Aorta (tissue), 5 donors: Measurements from ENCODE around the gene EPHA4. TPM values are rescaled to one million over a fixed set of nuclear protein-coding genes. Genes with fewer than 3 reads are reported as not detected.

Source experiments
- ATAC-seq: fragments of 200-7000 bp; cut with Tn5 transposase; one replicate; pipeline ENCODE4 v1.9.1; 2022; ENCODE audit warnings: moderate library complexity; ENCODE audit not compliant: low FRiP score
- DNase-seq, 2 donors: peaks; one replicate each; pipeline ENCODE4 v3.0.0-alpha.2; 2020
- H3K27ac ChIP-seq, 2 donors: one replicate each; pipeline ENCODE4 v1.5.1; 2013; ENCODE audit warnings: low read length in 2 of 2, mild to moderate bottlenecking in 2 of 2, moderate library complexity in 2 of 2, control low read depth in 1 of 2, inconsistent platforms in 1 of 2, low read depth in 1 of 2
- H3K27me3 ChIP-seq, 2 donors: one replicate each; pipeline ENCODE4 v1.6.1; 2013; ENCODE audit warnings: control low read depth in 1 of 2, low read length in 1 of 2, mild to moderate bottlenecking in 1 of 2, moderate library complexity in 1 of 2; ENCODE audit not compliant: insufficient read depth in 2 of 2, control insufficient read depth in 1 of 2
- H3K36me3 ChIP-seq, 2 donors: one replicate each; pipeline ENCODE4 v1.6.1; 2013; ENCODE audit warnings: control low read depth in 1 of 2, low read length in 1 of 2, mild to moderate bottlenecking in 1 of 2; ENCODE audit not compliant: insufficient read depth in 2 of 2, control insufficient read depth in 1 of 2
- H3K4me1 ChIP-seq, 2 donors: one replicate each; pipeline ENCODE4 v1.6.1; 2013; ENCODE audit warnings: low read length in 2 of 2, control low read depth in 1 of 2, mild to moderate bottlenecking in 1 of 2, moderate library complexity in 1 of 2; ENCODE audit not compliant: insufficient read depth in 2 of 2, control insufficient read depth in 1 of 2
- H3K4me3 ChIP-seq, 2 donors: one replicate each; pipeline ENCODE4 v1.5.1; 2013; ENCODE audit warnings: low read length in 2 of 2, control low read depth in 1 of 2, mild to moderate bottlenecking in 1 of 2
- H3K9me3 ChIP-seq: one replicate; pipeline ENCODE4 v1.6.1; 2013; ENCODE audit warnings: mild to moderate bottlenecking, low read length; ENCODE audit not compliant: control insufficient read depth
- WGBS, 2 donors: extraction: QIAGEN DNeasy Blood & Tissue Kit; methylation state at CpG; one replicate each; pipeline ENCODE4 v1.1.7; 2013; 5-methylcytosine and 5-hydroxymethylcytosine counted together
- intact Hi-C, 2 donors: fragments of 100-400 bp; cut with DNase I; formaldehyde crosslinking; loops; one replicate each; pipeline versions ENCODE4 v1.14.2 to v1.15.0; 2022
- polyA plus RNA-seq, 2 donors: library from polyadenylated mRNA; stranded (reverse); fragments of 200-250 nt; gene quantifications; one replicate each; pipeline ENCODE4 v1.2.3, GENCODE V29; 2013
- total RNA-seq, 2 donors: library from RNA; stranded (reverse); fragmentation: NEBNext Ultra II Directional; extraction: Animal tissue kit (Norgen Biotek cat#: 25700); gene quantifications; one replicate each; pipeline ENCODE4 v1.2.1, GENCODE V29; 2021
- donor health status: healthy with polysubstance abuse.
- donor health status: Bipolar disorder and iron deficiency.
- donor health status: DM: no; HTN: no; CAD: no.
- donor health status: DM: no; HTN: no; CAD: no.
- donor health status: DM: yes; HTN: yes; CAD: no.

The EPHA4 gene
- total and polyA plus RNA-seq, 4 donors, result 2.9 to 32.1 (median 12.6) TPM

DNA sequence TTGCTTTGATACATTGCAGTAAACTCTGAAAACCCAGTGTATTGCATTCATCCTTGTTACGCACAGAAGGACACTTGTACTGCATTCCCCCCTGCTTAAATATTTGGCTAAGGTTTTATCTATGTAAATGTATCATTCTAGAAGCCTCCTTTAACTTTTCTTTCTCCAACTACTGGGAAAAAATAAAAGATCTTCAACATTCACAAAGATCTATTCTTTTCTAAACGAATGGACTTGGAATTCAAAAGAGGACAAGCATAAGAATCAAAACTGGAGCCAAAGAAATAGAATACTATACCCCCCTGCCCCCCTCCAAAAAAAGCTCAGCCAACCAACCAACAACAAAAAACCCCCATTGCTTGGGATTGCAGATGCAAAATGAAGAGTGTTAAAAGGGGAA, 136.9 kb downstream of the EPHA4 start:
- H3K4me1 ChIP-seq, result no peaks in the 10 kb centered on the region
- no peak overlapping the region for H3K4me3 ChIP-seq
- WGBS, 2 donors, result 48 to 50% methylated on average over 2 of the region's 2 CpGs
- H3K27ac ChIP-seq, result no peak overlapping the region
- H3K36me3 ChIP-seq, result no peaks in the 10 kb centered on the region
- no peak for ATAC-seq
- no peak for DNase-seq
- no peaks in the 10 kb centered on the region for H3K27me3 ChIP-seq
- no peaks in the 10 kb centered on the region for H3K9me3 ChIP-seq
- intact Hi-C loops, result no loop called here

DNA sequence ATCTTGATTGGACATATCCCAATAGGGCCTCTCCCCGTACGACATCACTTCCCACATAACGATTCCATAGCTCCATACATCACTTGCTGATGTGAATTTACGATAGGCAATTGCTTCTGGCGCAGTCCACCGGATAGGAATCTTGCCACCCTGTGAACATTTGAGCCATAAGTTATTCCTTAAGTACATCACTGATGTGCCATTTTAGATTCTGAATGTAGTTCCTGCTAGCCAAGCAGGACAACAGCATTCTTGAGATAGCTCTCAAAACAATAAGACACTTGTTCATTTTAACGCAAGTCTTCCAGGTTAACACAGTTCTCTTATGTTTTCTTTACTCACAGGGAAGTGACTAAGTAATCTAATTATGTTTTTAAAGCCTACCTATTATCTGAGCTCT, 138.0 kb downstream of the EPHA4 start:
- ATAC-seq (no peak), DNase-seq (no peak)
- H3K4me3 ChIP-seq, result no peak overlapping the region
- no peak overlapping the region for H3K27ac ChIP-seq
- intact Hi-C loops, result no loop called here
- H3K36me3 ChIP-seq, result peaks cover 0 to 2% of the 10 kb centered on the region in 2 donors
- H3K27me3 ChIP-seq, result no peaks in the 10 kb centered on the region
- H3K9me3 ChIP-seq, result no peaks in the 10 kb centered on the region
- H3K4me1 ChIP-seq, result peaks cover 0 to 2% of the 10 kb centered on the region in 2 donors
- WGBS, 2 donors, result 91 to 94% methylated on average over 7 of the region's 7 CpGs

DNA sequence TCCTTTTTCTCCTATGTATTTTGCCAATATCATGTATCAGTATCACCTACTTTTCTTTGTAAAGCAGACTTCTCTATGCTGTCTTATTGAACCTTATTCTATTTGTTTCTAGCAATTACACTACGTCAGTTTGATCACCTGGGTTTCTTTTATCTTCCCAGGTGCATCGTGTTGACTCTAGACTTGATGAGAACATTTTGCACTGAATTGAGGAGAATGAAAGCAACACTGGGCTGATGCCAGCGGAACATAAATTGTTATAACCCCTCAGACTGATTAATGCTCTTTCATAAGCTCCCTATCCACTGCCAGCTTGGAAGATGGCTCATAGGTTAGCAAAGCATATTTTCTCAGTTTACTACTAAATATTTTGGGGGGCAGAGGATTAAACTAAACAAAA, 140.6 kb downstream of the EPHA4 start:
- Histone ChIP-seq H3K4me1 (peaks cover 0 to 2% of the 10 kb centered on the region in 2 donors), H3K27ac (no peak overlapping the region), H3K4me3 (no peak overlapping the region), H3K36me3 (peaks cover 0 to 2% of the 10 kb centered on the region in 2 donors), H3K9me3 (no peaks in the 10 kb centered on the region), H3K27me3 (no peaks in the 10 kb centered on the region)
- no peak for ATAC-seq
- intact Hi-C loops, result no loop called here
- DNase-seq, result no peak
- WGBS, 2 donors, result 97 to 99% methylated on average over 3 of the region's 3 CpGs

DNA sequence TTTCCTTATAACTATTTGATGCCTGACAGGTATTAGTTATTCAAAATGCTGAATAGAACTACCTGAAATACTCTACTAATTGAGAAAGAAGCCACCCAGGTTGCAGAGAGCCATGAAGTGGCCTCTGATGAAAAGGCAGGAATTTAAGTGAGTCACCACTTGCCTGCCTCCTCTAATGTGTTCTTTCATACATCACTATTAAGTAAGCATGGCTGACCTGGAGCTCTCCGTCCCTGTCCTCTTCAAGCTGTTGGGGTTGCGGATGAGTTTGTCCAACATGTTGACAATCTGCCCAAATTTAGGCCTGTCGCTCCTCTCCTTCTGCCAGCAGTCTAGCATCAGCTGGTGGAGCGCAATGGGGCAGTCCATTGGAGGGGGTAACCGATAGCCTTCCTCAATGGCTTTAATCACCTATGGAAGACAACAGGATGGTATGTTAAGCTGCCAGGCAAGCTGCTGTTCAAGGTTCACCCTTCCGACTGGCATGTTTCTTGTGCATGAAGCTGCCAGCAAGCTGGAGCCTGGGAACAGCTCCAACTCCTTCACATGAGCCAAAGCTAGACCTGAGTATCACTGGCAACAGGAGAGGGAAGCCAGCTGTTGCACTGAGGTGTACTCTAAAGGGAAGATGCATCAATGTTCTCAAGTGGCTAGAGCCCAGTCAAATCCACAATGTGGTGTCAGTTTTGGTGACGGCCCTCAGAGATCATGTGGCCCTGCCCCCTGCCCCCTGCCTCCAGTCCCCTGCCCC, 142.2 kb downstream of the EPHA4 start:
- intact Hi-C loops, result no loop called here
- Histone ChIP-seq H3K9me3 (no peaks in the 10 kb centered on the region), H3K4me3 (no peak overlapping the region), H3K27me3 (no peaks in the 10 kb centered on the region), H3K36me3 (peaks cover 0 to 4% of the 10 kb centered on the region in 2 donors), H3K27ac (no peak overlapping the region), H3K4me1 (peaks cover 0 to 2% of the 10 kb centered on the region in 2 donors)
- DNase-seq (no peak), ATAC-seq (no peak)
- 80 to 81% methylated on average over 7 of the region's 7 CpGs for WGBS, 2 donors

DNA sequence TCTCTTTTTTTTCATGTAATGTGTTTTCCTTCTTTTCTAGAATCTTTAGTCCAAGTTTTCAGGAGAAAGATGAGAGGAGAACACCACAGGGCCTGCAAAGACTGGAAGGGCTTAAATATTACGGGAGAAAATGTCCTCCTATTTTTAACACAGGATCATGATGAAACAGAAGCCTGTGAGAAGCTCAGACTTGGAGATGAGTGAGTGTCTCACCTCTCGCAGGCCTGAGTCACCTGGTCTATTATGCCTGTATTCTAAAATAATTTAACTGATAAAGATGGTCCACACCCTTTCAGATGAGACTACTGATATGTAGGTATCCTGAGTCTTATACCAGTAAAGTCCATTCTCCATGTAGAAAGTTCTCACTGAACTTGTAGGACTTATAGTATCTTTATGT, 143.2 kb downstream of the EPHA4 start:
- DNase-seq (no peak), ATAC-seq (no peak)
- intact Hi-C loops, result no loop called here
- Histone ChIP-seq H3K4me3 (no peak overlapping the region), H3K9me3 (no peaks in the 10 kb centered on the region), H3K36me3 (peaks cover 0 to 4% of the 10 kb centered on the region in 2 donors), H3K27ac (no peak overlapping the region), H3K27me3 (no peaks in the 10 kb centered on the region), H3K4me1 (peaks cover 0 to 2% of the 10 kb centered on the region in 2 donors)
- WGBS, 2 donors, result 94 to 100% methylated on average over 2 of the region's 2 CpGs

DNA sequence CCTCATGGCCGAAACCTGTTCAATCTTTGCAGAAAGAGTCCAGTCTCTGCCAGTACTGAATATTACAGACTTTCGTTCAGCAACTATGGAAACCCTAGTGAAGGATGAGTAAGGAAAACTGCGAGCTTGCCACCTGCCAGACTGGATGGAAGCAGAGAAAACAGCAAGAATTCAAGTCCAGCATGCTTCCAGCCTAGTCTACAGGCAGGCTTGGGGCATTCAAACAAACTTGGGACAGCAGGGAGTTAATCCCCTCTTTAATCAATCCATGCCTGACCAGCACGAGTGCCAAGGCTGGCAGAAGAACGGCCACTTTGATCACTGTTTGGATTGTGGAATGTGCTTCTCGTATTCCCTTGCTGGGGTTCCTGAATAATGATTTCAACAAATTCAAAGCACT, 145.2 kb downstream of the EPHA4 start:
- Histone ChIP-seq H3K27ac (no peak overlapping the region), H3K36me3 (peaks cover 0 to 4% of the 10 kb centered on the region in 2 donors), H3K4me1 (peaks cover 0 to 2% of the 10 kb centered on the region in 2 donors), H3K4me3 (no peak overlapping the region), H3K9me3 (no peaks in the 10 kb centered on the region), H3K27me3 (no peaks in the 10 kb centered on the region)
- ATAC-seq, result no peak
- intact Hi-C loops, result no loop called here
- DNase-seq, result no peak
- WGBS, 2 donors, result 76 to 82% methylated on average over 6 of the region's 6 CpGs

DNA sequence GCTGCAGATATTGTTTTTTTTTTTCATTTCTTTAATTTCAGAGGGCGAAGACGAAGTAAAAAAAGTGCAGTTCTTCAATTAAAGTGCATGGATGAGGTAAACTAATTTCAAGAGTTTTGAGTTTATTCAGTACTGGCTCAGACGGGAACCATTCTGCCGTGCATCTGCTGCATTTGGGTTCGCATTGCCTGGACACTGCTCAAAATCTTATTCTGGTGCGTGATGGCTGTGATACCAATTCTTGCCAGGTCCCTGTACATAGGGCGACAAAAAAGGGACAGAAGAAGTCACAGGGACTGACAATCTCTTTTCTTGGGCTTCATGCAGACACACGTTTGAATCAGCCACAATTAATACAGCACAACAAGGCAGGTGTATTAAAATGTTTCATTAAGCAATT, 146.2 kb downstream of the EPHA4 start:
- ATAC-seq (no peak), DNase-seq (no peak)
- Histone ChIP-seq H3K4me3 (no peak overlapping the region), H3K4me1 (peaks cover 0 to 2% of the 10 kb centered on the region in 2 donors), H3K27ac (no peak overlapping the region), H3K27me3 (no peaks in the 10 kb centered on the region), H3K36me3 (peaks cover 0 to 4% of the 10 kb centered on the region in 2 donors), H3K9me3 (no peaks in the 10 kb centered on the region)
- WGBS, 2 donors, result 97% methylated on average over 8 of the region's 8 CpGs
- intact Hi-C loops, result no loop called here

DNA sequence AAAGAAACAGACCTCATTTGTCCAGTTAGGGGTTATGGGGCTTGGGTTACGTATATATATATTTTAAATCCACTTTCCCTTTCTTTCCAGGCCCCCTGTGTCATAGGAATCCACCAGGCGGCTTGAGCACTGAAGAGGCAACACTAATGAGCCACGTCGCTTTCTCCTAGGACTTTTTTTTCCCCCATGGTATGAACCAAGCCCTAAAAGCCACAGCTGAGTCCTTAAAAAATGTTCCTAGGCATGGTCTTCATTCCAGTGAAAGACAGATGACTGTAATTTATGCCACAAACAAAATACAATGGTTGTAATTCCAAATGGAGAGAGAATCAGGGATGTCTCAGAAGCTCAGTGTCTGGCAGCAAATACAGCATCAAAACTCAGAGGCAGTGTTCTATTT, 146.8 kb downstream of the EPHA4 start:
- intact Hi-C loops, result no loop called here
- no peak for DNase-seq
- 93 to 94% methylated on average over 4 of the region's 4 CpGs for WGBS, 2 donors
- Histone ChIP-seq H3K27ac (no peak overlapping the region), H3K36me3 (peaks cover under 1 to 4% of the 10 kb centered on the region in 2 donors), H3K9me3 (no peaks in the 10 kb centered on the region), H3K27me3 (no peaks in the 10 kb centered on the region), H3K4me1 (peaks cover 0 to 2% of the 10 kb centered on the region in 2 donors), H3K4me3 (no peak overlapping the region)
- ATAC-seq, result no peak

DNA sequence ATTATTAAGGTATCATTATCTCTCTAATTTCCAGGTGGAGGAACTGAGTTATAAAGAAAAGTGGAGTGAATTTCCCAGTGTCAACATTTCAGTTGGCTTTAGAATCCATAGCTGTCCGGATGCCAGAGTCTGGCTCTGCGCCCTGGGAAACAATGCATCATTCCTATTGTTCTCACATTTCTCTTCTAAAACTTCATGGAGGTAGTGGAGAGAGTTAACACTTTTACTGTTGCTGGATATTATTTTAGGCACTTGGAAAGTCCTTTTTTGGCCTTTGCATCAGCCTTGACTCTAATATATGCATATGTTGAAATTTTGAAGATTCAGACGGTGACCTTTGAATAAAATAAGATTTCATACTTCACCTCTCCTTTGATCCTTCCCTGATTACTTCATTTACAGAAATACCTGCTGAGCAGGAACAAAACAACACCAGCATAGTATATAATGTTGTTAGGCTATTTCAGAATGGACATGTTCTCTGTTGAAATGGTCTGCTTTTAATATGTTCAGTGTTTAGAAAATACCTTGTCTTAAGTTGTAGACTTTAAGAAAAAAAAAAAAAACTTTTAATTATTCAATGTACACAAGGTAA, 148.8 kb downstream of the EPHA4 start:
- no peaks in the 10 kb centered on the region for H3K4me1 ChIP-seq
- intact Hi-C loops, result no loop called here
- no peak overlapping the region for H3K27ac ChIP-seq
- H3K27me3 ChIP-seq, result no peaks in the 10 kb centered on the region
- DNase-seq (no peak), ATAC-seq (no peak)
- WGBS, 2 donors, result 6 to 24% methylated on average over 3 of the region's 3 CpGs
- peaks cover 4 to 5% of the 10 kb centered on the region in 2 donors for H3K36me3 ChIP-seq
- H3K9me3 ChIP-seq, result no peaks in the 10 kb centered on the region
- H3K4me3 ChIP-seq, result no peak overlapping the region
